Caki2 (cell line): ENCODE measurements around the gene FGF21. TPM values are rescaled to one million over a fixed set of nuclear protein-coding genes. Genes with fewer than 3 reads are reported as not detected.

ENCODE experiments used
- DNase-seq: peaks from one replicate; pipeline ENCODE4 v3.0.0-alpha.2; 2015; ENCODE audit warnings: low read depth
- in situ Hi-C: cut with HindIII; loops from 2 replicates; pipeline ENCODE4 v1.10.0; 2016; ENCODE audit warnings: low sequenced_read_pairs, low pct_unique_long_range_greater_than_20kb, mixed read lengths
- total RNA-seq: library from RNA; depleted of rRNA; stranded (reverse); fragments of >200 nt; shearing (Covaris generic); gene quantifications from 2 replicates; pipeline ENCODE4 v1.2.3, GENCODE V29; 2014; ENCODE audit warnings: low replicate concordance

Gene FGF21
- total RNA-seq, 1 experiment from 2014 or later: not detected

GRCh38 chr19:48724796-48725753, 30.2 kb upstream of the FGF21 start:
- peak; percentile 90 for DNase-seq
- in situ Hi-C loops: no loop called here

GRCh38 chr19:48726556-48726955, 28.8 kb upstream of the FGF21 start:
- in situ Hi-C loops: no loop called here
- no peak for DNase-seq

DNA sequence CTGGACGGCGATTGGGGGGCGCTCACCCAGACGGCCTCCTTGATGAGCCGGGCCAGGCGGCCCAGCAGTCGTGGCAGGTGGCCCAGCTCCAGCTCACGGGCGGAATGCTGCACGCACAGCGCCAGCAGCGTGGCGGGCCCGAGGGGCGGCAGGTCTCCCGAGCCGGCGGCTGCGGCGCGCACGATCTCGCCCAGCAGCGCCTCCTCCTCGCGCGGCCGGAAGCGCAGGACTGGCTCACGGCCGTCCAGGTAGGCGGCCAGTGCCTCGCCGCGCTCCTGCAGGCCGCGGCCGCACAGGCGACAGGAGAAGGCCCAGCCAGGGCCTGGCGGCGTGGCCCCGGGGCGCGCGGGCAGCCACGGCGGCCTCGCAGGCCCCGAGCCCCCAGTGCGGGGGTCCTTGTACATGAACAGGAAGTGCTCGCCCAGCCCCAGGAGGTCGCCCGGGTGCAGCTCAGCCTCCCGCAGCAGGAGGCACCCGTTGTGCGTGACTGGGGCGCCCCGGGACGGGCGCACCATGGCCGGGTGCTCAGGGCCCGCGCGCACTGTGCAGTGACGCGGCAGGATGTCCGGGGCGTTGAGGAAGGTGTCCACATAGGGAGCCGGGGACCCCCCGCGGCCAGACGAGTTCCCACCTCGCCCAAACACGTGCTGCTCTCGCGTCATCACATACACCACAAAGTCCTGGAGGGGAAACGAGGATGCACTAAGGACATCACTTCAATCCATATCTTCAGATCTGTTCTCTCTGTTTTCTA, 26.2 kb upstream of the FGF21 start:
- in situ Hi-C loops: no loop called here
- DNase-seq: no peak

DNA sequence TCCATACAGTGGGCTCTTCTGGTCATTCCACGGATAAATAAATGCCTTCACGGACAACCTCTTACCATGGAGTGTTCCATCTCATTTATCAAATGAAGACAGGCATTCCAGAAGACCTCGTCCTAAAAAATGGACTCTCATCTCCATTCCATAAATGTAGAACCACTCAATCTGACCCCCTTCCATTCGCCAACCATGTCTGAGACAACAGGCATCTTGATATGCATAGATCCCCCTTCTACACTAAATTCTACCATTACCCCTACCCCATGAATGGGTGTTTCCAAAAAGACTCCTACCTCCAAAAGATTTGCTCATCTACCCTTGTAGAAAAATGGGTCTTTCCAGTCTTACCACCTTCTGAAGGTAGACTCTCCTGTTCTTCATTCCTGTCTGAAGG, 23.9 kb upstream of the FGF21 start:
- in situ Hi-C loops: no loop called here
- DNase-seq: no peak

GRCh38 chr19:48734625-48735024, 20.7 kb upstream of the FGF21 start:
- in situ Hi-C loops: no loop called here
- no peak for DNase-seq

DNA sequence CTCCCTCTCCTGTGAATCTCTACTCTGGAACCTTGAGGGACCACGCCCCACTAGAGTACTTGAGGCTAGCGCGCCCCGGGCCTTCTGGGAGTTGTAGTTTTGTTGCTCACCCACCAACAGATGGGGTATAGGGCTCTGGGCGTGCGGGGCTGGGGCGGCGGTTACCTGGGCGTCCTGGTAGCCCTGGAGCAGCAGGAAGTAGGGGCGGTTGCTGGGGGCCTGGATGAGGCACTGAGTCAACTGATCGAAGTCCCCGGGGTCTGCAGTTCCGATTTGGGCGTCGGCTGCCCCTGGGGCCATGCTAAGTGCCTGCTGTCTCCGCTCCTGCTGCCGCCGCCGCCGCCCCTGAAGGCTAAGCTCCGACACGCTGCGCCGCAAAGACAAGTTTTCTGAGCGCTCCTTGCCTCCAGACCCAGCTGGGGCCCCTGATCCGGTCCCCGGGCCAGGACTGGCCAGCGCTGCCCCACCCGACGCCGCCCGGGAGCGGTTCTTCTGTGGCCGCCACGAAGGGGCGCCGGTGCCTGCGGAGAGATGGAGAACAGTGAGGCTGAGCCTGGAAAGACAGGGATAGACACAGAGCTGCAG, 20.2 kb upstream of the FGF21 start:
- no peak for DNase-seq
- in situ Hi-C loops: no loop called here

- in situ Hi-C loops: no loop called here
- peak; percentile 36 for DNase-seq
Observed at GRCh38 chr19:48737360-48737998, 17.8 kb upstream of the FGF21 start.

DNA sequence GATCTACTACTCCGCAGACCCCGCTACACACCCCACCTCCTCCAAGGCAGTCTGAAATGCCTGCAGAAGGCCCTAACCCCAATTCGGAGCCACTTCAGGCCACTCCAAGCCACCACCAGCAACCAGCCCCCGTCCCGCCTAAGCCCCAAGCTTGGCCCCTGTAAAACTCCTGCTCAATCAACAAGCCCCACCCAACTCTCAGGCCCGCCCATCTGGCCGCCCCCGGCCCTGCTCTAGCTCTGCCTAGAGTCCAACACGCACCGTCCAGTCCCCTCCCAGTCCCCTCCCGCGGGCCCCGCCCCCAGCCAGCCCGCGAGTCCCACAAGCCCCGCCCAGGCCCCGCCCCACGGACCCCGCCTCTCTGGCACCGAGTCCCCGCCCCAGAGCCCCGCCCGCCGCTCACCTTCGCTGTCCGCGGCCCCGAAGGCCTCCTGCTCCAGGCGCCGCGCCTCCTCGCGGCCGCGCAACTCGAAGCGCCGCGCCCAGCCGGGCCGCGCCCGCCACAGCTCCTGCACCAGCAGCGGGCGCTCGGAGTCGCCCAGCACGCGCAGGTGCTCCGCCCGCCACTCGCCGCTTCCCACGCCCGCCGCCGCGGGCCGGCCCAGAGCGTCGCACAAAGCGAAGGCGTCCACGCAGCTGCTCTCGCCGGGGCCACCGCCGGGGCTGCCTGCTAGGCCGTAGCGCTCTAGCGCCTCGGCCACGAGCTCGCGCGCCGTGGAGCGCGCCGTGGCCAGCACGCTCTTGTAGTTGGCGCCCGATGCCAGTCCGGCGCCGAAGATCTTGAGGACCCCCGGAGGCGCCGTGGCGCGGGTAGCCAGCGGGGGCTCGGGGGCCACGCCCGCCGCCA, 16.5 kb upstream of the FGF21 start:
- in situ Hi-C loops: no loop called here
- DNase-seq: peak; percentile 86

- in situ Hi-C loops: no loop called here
- no peak for DNase-seq
Observed at GRCh38 chr19:48739404-48740163, 15.7 kb upstream of the FGF21 start.

DNA sequence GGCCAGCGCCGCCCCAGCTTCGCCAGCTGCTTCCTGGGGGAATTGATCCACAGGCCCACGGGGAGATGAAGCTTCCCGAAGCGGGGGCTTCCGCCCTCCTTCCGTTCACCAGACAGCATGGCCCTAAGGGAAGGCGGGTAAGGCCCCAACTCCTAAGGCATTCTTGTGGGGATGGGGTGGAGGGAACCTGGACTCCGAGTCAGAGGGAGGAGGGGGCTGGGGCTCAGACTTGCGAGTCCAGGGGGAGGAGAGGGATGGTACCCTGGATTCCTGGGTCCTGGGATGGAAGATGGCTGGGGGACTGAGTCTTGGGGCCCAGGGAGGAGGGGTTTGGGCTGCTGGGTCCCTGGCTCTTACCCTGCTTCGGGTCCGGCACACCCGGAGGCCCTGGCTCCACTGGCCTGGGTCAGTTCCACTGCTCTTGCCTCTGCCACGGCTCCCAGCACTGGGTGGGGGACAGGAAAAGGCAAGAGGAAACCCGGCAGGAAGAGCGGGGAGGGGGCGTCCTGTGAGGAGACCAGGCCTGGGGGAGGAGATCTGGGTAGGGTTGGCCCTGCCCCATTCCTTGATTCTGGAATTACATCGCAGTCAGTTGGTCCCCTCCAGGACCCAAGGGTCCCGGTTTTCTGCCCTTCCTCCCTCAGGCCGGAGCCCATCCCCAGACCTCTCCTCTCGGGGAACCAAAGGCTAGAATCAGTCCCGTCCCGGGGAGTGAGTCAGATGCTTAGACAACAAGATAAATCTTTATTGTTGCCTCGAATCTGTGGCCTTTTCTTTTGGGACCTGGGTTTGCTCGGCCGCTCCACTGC, 15.0 kb upstream of the FGF21 start, which contains the start of gene RASIP1:
TSS of gene RASIP1 (minus strand) at position 447 of the 809 bp plus-strand sequence. CDS start at position 119, 328 bp downstream.
- DNase-seq: no peak
- in situ Hi-C loops: no loop called here

- in situ Hi-C loops: no loop called here
- DNase-seq: peak; percentile 54
Observed at GRCh38 chr19:48741129-48741999, 14.0 kb upstream of the FGF21 start.

GRCh38 chr19:48742096-48742495, 13.2 kb upstream of the FGF21 start:
- in situ Hi-C loops: no loop called here

GRCh38 chr19:48745208-48745995, 9.9 kb upstream of the FGF21 start:
- peak; percentile 55 for DNase-seq
- in situ Hi-C loops: no loop called here

More at GRCh38 chr19:48742096-48742495, 13.2 kb upstream of the FGF21 start:
- DNase-seq: no peak

- DNase-seq: no peak
- in situ Hi-C loops: no loop called here
Observed at GRCh38 chr19:48746110-48746509, 9.2 kb upstream of the FGF21 start.
